Stimulated activated CD4-positive, alpha-beta T cell treated with anti-CD3 and anti-CD28 coated beads, Interleukin-4, amount 100 ng/mL, for 1 hour (primary cell): ENCODE results near the gene KCNQ5.
"Not testable (repeated sequence)": the region's sequence is repeated elsewhere in the genome, so short reads cannot be mapped to it uniquely, and the experiment has no call there.

ENCODE experiments used
- DNase-seq: peaks from one replicate; pipeline ENCODE4 v3.0.0-alpha.2; 2020

Gene KCNQ5

DNA sequence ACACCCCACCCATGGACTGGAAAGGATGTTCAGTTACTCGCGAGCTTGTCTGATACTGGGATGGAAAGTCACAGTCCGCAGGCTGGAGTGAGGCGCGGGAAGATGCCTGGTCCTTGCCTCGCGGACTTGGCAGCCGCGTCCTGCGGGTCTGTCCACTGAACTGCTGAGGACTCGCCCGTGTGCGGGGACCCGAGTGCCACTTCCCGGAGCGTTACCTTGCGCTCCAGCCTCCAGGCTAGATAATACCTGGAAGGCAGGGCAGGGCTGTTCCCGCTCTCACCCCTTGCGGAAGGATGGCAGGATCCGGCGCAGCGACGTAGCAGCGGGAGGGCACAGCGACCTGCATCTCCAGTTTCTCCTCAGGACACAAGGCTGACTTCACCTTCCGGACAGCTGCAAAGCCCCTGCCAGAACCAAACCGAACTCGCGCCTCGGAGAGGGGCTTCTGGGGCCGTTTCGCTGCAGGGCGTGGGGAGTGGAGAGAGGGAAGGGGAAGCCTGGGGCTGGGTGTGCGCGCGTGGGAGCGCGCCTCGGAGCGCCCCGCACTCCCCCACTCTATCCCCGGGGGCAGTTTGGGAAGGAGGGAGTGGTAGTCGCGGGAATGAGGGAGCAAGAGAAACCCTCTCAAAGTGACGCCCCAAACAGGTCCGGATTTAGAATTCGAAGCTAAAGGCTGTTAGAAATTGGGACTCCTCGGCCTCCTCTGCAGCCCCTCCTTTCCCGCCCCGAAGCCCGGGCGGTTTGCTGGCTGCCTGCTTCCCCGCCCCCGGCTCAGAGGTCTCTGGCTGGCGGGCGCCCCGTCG, at the start of gene KCNQ5:
Gene KCNQ5, plus strand, starts transcription at position 774 of the 803 bp plus-strand sequence.
- peak; percentile 26 for DNase-seq

DNA sequence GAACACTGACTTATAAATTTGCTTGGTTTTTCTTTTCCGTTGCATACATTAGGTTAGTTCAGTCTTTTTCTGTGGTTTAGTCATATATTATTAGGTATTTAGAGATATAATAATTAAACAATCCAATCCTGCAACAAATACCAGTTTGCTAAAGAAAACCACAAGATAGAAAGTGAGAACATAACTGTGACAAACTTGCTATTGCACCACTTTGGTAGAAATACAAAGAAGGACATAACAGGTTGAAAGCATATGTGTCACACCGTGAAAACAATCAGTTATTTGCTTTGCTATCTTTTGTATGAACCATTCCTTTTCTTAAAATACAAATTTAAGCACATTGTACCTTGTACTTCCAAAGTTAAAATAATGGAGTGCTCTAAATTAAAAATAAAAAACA, 42.0 kb upstream of the KCNQ5 start:
- DNase-seq = no peak

DNA sequence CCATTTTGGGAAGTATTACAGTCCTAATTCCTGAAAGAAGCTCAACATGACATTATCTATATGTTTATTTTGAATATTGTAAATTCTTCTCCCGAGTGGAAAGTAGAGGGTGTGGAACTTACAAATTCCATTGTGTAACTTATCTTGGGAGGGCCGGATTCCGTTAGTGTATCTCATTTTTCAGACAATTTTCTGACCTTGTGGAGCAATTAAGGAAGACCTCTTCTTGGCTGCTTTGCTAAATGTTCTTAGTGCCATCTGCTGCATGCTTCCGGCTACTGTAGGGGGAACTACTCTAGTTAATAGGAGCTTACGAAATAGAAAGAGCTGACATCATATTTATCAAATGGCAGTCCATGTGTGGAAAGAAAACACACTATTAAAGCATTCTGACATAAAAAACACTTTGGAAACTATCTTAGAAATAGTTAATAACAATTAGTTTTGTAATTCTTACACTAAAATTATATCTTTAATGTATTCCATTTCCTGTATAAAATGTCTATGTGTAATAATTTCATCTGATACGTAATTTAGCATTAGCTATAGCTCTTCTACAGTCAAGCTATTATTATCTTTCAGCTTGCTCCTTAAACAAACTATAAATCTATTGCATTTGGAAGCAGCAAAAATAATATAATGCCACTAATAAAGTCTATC, 41.5 kb upstream of the KCNQ5 start:
- DNase-seq = no peak

DNA sequence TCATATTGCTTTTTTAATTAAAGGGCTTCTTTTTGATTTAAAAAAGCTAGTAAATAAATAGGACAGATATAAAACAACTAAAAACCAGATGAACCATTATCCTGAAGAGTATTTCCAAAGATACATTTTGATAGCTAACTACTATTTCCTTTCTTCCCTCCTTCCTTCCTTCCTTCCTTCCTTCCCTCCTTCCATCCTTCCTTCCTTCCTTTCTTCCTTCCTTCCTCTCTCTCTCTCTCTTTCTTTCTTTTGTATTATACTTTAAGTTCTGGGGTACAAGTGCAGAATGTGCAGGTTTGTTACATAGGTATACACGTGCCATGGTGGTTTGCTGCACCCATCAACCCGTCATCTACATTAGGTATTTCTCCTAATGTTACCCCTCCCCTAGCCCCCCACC, 40.9 kb upstream of the KCNQ5 start:
- not testable (repeated sequence) for DNase-seq

DNA sequence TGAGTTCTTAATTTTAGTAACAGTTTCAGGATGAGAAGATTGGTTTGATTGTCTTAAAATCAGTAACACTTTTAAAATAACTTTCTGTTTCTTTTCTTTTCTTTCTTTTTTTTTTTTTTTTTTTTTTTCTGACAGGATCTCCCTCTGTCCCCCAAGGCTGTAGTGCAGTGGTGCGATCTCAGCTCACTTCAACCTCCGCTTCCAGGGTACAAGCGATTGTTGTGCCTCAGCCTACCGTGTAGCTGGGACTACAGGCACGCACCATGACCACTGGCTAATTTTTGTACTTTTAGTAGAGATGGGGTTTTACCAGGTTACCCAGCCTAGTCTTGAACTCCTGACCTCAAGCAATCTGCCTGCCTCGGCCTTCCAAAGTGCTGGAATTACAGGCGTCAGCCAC, 33.7 kb upstream of the KCNQ5 start:
- DNase-seq = no peak

DNA sequence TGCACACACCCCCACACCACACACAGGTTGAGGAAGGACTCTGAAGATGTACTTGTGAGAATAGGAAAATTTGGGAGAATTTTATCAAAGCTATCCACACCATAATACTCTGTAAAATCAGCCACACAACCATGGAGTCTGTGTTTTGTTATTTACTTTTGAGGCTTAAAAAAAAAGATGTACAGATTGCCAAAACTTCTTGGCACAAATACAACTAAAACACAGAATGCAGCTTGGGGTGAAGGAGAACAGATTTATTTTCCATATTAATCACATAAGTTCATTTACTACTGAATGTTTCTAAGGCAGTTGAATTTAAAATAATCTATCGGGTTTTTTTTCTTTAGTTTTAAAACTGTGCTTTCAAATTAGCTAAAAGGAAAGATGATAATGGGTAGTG, 32.8 kb upstream of the KCNQ5 start:
- DNase-seq = no peak

DNA sequence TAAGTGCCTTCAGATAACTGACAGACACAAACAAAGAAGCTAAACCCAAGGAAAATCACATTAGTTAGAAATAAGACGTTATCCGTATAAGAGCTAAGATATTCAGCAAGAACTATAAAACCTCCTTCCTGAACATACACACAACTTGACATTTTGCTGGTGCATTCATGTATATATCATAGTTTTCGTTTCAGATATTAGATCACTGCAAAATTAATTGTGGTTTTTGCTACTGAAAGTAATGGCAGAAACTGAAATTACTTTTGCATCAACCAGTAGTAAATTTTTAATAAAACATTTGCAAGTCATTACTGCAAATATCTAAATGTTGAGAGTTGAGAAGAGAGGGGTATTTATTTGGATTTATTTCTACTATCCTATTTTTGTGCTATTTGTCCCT, 26.1 kb upstream of the KCNQ5 start:
- DNase-seq = no peak

DNA sequence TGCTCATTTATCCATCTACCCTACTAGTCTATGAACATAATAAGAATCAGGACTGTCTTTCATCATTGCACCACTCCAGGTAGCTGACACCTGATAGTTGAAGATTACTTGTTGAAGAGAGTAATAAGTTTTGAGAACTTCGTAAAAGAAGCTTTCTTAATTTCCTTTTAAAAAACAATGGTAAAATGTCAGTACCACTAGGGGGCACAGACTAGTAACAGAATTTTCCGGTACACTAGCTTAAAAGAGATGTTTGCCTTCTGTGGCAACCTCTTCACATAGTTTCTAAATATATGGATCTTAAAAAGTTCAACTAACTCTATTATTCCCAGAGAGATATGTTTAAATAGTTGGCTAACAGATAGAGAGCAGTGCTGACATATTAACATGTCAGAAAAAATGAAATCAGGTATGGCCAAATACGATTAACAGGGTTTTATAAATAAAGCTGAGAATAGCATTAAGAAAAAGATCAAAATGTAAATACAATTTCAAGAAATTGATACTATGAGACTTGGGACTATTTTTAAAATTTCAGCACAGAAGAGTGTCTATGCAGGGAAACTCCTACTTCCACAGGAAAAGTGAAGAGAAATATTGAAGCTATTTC, 5.4 kb upstream of the KCNQ5 start:
- no peak for DNase-seq

DNA sequence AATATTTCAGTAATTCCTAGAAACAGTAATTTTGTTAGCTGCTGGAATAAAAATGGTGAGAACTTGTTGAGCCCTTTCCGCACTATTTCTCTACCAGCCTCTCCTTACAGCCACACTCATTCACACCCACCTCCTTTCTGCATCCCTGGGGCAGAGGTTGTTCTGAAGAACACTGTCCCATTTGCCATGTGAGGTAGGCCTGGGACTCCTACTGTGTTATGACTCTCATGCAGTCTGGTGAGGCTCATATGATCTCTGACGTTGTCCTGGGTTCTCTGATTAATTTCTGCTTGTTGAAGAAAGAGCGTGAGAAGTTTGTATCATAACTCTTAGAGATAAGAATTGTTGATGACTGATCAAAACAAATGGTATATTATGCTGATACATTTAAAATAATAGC, 4.1 kb upstream of the KCNQ5 start:
- DNase-seq = no peak

DNA sequence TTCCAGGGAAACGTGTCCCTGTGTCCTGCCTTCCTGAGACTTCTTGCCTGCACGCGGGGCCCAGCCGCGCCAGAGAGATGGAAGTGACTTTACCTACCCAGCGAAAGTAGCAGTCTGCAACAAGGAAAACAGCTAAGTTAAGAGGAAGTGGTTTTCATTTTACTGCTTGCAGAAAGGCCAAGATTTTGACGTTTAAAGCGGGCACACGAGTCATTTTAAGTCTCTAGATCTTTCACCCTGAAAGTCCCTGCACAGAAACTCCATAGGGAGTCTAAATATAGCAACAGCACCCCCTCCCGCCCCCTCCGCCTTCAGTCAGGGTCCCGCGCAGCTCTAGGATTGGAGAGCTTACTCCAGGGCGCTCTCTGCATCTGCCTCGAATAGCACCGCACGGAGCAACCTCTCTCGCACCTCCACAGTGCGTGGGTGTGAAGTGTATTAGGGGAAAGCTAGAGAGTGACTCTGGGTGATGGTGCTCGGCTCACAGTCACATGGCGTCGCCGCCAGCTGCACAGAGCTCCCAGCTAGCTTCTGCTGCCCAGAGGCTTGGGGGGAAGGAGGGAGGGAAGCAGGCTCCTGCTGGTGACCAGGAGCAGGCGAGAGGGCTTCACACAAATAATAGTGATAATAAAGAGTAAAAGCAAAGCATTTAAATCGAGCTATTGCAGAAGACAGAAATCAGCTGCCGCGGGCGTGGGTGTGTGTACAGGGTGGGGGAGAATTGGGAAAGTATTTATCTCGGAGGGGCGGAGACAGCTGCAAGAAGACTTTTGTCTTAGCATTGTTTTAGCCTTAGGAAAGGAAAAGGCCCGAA, 1.8 kb upstream of the KCNQ5 start:
- peak; percentile 78 for DNase-seq

DNA sequence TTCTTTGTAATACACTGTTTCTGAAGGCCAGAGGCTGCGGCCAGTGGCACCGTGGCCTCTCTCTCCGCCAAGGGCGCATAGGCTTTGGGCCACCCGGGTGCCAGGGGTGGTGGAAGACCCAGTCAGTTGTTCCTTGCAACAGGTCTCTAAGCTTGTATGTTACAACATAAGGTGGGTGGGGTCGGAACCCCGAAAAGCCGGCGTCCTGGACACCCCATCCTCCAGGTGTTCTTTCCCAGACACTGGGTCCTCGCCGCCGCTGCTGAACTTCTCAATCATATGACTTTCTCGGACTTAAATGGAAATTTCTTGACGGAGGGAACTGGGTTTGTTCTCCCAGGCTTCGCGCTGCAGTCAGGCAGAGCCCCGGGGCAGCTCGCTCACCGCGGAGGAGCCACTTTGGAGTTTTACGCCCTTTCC, 983 bp upstream of the KCNQ5 start:
- DNase-seq = peak; percentile 14

DNA sequence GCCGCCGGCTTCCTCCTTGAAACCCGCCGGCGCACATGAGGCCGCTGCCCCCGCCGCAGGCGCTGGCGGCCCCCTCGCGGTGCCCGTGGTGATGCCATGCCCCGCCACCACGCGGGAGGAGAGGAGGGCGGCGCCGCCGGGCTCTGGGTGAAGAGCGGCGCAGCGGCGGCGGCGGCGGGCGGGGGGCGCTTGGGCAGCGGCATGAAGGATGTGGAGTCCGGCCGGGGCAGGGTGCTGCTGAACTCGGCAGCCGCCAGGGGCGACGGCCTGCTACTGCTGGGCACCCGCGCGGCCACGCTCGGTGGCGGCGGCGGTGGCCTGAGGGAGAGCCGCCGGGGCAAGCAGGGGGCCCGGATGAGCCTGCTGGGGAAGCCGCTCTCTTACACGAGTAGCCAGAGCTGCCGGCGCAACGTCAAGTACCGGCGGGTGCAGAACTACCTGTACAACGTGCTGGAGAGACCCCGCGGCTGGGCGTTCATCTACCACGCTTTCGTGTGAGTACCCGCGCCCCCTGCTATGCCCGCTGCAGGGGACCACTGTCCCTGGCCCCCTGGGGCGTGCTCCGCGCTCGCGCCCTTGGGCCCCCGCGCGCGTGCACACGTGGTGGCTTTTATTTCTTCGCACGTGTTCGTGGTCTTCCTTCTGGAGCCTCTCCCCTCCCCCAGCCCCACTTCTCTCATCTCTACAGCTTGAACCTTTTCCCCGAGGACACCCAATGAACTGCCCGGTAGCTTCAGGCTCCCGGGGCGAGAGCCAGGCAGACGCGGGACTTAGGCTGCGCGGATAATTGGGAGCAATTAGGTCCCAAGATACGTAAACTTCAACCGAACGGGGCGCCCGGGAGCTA, 453 bp downstream of the KCNQ5 start:
- DNase-seq = peak; percentile 71

DNA sequence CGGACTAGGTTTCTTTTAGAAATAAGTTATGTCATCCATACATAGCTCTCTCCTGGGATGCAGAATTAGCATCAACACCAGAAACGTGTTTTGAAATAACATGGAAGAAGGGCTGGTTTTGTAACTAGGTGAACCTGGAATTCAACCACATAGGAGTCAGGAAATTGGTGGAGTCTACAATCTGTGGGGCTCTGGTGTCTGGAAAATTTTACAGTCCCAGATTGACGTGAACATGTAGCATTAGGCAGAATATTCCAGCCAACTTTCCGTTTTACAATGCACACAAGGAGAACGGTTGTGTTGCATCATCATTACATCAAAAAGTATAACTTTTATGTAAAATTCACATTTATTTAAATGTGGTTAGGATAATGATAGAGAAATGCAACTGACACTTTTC, 1.9 kb downstream of the KCNQ5 start:
- DNase-seq = no peak

DNA sequence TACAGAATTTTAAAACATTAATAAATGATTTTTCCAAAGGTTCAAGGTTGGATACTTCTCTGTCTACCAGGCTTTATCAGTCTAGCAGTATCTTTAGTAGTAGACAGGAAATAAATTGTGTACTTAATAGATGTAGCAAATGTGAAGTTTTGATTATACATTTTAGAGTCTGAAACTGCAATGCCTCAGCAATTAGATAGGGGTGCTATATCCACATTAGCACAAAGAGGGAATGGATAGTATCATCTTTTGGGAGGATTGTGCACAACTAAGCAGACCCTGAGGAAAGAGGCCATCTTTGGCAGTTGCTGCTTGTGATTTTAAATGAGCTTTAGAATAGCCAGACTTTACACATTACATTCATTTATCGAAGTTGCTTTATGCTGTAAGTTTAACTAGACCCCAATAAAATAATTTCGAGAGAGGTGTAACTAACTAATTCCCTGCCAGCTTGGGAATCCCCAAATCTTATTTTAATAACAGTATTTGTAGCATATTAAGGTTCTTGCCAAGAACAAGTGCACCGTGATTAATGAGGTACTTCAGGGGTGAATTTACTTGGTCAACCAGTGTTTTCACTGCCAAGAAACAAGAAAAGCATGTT, 2.8 kb downstream of the KCNQ5 start:
- no peak for DNase-seq

DNA sequence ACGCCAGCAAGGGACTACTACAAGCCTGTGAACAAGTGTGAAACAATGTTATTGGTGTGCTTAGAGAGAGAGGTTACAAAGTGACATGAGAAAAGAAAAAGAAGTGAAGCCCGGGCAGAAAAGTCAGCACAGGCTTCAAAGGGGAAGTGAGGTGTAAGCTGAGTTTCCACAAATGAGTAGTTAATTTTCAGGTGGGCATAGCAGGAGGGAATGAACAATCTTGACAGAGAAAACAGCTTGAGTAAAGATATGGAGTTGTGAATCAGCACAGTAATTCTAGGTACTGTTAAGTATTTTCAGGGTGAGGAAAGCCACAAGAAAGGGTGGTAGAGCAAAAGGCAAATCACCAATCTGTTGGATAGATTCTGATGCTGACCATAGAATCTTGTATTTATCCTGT, 4.3 kb downstream of the KCNQ5 start:
- no peak for DNase-seq

DNA sequence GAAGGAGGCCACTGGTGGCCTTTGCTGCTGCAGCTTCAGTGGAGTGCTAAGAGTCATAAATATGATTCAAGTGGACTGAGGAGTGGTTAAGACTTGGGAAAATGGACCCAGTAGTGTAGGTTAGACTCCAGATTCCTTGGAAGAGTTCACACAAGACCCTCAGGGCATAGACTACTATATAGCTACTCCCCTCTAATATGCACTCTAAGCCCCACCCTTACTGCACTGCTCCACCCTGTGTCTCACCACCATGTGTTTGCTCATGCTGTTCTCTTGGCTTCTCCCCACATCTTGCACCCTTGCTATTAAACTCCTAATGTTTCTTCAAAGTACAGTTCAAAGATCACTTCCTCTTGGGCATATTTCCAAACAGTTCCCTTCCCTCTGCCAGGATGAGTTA, 5.7 kb downstream of the KCNQ5 start:
- DNase-seq = no peak

DNA sequence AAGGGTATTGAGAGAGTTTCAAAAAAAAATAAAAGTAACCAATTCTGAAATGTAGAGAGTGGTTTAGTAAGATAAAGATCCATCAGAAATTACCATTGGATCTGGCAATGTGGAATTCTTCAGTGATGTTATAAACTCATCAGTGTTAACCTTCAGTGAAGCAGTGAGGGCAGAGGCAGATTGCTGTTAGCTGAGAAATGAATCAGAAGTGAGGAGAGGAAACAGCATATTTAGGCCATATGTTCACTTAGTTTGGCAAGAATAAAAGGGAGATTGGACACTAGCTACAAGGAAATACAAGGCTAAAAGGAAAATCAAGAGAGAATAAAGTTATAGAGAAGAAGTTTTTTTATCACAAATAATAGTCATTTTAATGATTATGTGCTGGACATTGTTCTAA, 9.6 kb downstream of the KCNQ5 start:
- DNase-seq = no peak

DNA sequence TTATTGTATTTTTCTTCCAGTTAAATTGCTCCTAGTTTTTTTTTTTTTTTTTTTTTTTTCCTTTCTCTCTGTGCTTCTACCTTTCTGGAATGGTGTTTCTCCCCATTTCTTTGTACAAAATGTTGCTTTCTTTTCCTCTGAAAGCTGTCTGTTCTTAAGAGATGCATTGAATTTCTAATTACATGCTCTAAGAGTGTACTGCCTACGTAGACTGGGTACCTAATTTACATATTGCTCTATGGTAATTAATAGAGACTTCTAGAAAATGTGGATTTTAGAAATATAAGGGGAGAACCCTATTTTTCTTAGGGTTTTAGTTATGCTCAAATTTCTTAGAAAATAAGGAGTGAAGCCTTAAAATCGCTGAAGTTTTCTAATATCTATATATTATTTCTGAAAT, 13.8 kb downstream of the KCNQ5 start:
- DNase-seq = no peak

DNA sequence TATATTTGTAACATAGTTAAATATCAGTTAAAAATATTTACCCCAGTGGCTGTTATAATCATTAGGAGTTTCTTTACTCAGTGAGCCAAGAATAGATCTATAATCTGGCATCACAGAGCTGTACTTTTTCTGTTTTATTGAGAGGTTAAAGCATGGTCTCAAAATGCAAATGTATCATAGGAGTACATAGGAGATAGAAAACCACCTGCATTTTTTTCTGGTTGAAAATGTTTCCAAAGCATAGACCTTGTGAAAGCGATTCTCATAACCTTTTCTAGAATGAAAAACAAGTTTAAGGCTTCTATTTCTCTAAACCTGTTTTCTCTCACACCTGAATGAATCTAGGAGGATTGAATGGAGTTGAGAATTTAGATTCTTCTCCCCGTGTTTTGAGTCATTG, 14.4 kb downstream of the KCNQ5 start:
- DNase-seq = no peak

DNA sequence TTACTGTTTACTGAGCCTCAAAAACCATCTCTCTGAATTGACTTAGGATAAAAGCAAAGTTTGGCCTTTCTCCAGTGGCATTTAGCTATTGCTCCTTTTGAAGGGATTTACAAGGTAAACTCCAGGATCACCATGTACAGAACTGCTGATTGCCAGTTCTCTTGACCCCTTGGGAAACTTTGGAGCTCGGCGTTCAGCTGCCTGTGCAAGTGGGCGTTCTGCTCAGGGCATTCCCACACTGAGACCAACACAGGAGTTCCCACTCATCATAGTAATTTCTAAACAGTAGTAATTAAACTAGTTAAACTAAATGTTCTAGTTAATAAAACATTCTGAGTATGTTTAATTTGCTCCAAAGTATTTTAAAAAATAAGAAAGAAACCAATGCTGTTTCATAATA, 14.9 kb downstream of the KCNQ5 start:
- no peak for DNase-seq

DNA sequence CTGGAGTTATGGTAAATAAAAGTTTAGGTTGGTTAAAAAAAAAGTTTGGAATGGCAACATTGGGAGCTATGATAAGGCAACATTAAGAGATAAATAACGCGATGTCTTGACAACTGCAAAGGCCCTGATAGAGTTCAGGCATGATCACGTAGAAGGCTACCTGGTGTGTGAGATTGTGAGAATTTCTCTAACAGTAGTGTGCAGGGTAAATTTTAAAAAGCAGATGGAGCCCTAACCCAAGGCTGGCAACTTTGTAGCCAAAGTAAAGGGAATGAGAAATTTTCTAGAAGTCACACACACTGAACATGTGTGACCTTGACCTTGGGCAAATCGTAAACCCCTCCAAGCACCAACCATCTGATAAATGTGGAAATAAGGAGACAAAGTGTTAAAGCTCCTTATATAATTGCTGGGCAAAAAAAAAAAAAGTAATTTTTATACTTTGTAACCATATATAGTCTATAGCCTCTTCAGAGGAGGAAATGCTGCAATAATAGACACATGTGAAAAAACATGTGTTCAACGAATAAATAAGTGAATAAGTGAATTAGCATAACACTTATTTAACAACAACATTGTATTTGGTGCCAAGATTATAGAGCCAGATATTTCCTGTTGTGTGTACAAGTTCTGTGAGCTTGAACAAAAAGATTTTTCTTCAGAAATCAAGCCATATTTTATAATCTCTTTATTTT, 18.2 kb downstream of the KCNQ5 start:
- no peak for DNase-seq

DNA sequence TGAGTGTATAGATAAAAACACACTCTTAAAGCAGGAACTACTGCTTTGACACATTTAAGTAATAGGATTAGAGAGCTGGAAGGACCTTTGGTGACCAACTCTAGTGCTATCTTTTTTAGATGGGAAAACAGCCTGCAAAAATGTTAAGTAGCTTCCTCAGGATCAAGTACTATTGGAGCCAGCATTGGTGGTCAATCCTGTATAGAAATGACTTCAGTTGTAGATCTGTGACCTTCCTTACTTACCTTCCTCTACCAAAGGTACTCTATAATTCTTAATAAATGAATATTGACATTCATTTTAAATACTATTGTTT, 18.7 kb downstream of the KCNQ5 start:
- DNase-seq = no peak
